G401.6 (cell line): ENCODE data around the gene TIAM2.
"Not testable (repeated sequence)": the region's sequence is repeated elsewhere in the genome, so short reads cannot be mapped to it uniquely, and the experiment has no call there.

ENCODE experiments used
- FAIRE-seq: peaks from 2 replicates; lab custom pipeline; 2012; peaks lifted over from hg19 to GRCh38; lab: Jason Lieb, UNC

The TIAM2 gene

GRCh38 chr6:155170519-155170918 lies 175.4 kb downstream of the TIAM2 start:
- FAIRE-seq: no peak

- FAIRE-seq: no peak
Measured at GRCh38 chr6:155171109-155171746, 176.1 kb downstream of the TIAM2 start.

GRCh38 chr6:155171747-155172449 lies 176.8 kb downstream of the TIAM2 start:
- no peak for FAIRE-seq

- FAIRE-seq: no peak
Measured at GRCh38 chr6:155173488-155173887, 178.4 kb downstream of the TIAM2 start.

GRCh38 chr6:155174576-155175211 lies 179.6 kb downstream of the TIAM2 start:
- FAIRE-seq: peak; percentile 68

GRCh38 chr6:155177363-155177961 lies 182.3 kb downstream of the TIAM2 start:
- peak; percentile 94 for FAIRE-seq

- no peak for FAIRE-seq
Measured at GRCh38 chr6:155181498-155181897, 186.4 kb downstream of the TIAM2 start.

GRCh38 chr6:155182103-155182502 lies 187.0 kb downstream of the TIAM2 start:
- no peak for FAIRE-seq

- FAIRE-seq: no peak
Measured at GRCh38 chr6:155183095-155183494, 188.0 kb downstream of the TIAM2 start.

GRCh38 chr6:155185041-155185440 lies 189.9 kb downstream of the TIAM2 start:
- FAIRE-seq: not testable (repeated sequence)

- FAIRE-seq: no peak
Measured at GRCh38 chr6:155185544-155185943, 190.4 kb downstream of the TIAM2 start.

GRCh38 chr6:155186052-155186658 lies 191.0 kb downstream of the TIAM2 start:
- no peak for FAIRE-seq

GRCh38 chr6:155187106-155187505 lies 192.0 kb downstream of the TIAM2 start:
- no peak for FAIRE-seq

- no peak for FAIRE-seq
Measured at GRCh38 chr6:155187994-155188706, 193.0 kb downstream of the TIAM2 start.

- no peak for FAIRE-seq
Measured at GRCh38 chr6:155188707-155189496, 193.8 kb downstream of the TIAM2 start.

GRCh38 chr6:155190677-155191076 lies 195.6 kb downstream of the TIAM2 start:
- no peak for FAIRE-seq

- no peak for FAIRE-seq
Measured at GRCh38 chr6:155193526-155193925, 198.4 kb downstream of the TIAM2 start.

- no peak for FAIRE-seq
Measured at GRCh38 chr6:155194399-155194798, 199.3 kb downstream of the TIAM2 start.

- no peak for FAIRE-seq
Measured at GRCh38 chr6:155195903-155196302, 200.8 kb downstream of the TIAM2 start.

- FAIRE-seq: no peak
Measured at GRCh38 chr6:155196911-155197310, 201.8 kb downstream of the TIAM2 start.

- no peak for FAIRE-seq
Measured at GRCh38 chr6:155197932-155198331, 202.8 kb downstream of the TIAM2 start.
